Measurements from ENCODE around the gene ZNF665.
A peak's percentile ranks its signal among the peaks of the same experiment; 100 is the strongest.
"Not testable (repeated sequence)": the region's sequence is repeated elsewhere in the genome, so short reads cannot be mapped to it uniquely, and the experiment has no call there.

ZNF665 gene

DNA sequence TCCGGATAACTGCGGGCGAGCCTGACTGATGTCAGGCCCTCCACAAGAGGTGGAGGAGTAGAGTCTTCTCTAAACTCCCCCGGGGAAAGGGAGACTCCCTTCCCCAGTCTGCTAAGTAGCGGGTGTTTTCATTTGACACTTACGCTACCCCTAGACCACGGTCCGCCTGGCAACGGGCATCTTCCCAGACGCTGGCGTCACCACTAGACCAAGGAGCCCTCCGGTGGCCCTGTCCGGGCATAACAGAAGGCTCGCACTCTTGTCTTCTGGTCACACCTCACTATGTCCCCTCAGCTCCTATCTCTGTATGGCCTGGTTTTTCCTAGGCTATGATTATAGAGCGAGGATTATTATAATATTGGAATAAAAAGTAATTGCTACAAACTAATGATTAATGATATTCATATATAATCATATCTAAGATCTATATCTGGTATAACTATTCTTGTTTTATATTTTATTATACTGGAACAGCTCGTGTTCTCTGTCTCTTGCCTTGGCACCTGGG is 3.4 kb downstream of the ZNF665 start:
- not testable (repeated sequence) for H3K4me3 ChIP-seq (ENCODE audit: low read length in 2 of 2); H3K36me3 ChIP-seq (ENCODE audit: control insufficient read depth in 2 of 2, insufficient read depth in 2 of 2, low read length in 2 of 2); H3K27me3 ChIP-seq (ENCODE audit: control insufficient read depth in 1 of 2, insufficient read depth in 2 of 2, low read length in 2 of 2); H3K27ac ChIP-seq (ENCODE audit: low read length); H3K9me3 ChIP-seq (ENCODE audit: control insufficient read depth in 2 of 2, low read length in 2 of 2); H3K4me1 ChIP-seq (ENCODE audit: control insufficient read depth, insufficient read depth, low read length); H3K9ac ChIP-seq (ENCODE audit: low read length in 2 of 2)

DNA sequence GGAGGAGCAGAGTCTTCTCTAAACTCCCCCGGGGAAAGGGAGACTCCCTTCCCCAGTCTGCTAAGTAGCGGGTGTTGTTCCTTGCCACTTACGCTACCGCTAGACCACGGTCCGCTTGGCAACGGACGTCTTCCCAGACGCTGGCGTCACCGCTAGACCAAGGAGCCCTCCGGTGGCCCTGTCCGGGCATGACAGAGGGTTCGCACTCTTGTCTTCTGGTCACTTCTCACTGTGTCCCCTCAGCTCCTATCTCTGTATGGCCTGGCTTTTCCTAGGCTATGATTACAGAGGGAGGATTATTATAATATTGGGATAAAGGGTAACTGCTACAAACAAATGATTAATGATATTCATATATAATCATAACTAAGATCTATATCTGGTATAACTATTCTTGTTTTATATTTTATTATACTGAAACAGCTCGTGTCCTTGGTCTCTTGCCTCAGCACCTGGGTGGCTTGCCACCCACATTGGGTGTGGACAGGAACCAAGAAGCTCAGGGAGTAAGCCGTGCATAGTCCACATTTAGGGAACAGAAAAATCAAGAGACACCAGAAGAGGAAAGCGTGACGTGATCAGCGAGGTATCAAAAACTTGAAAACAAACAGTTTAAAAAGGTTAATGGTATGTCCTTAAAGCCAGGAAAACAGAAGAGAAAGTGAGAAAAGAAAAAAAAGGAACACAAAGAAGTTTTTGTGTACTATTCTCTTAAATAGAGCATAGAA is 7.8 kb downstream of the ZNF665 start:
- not testable (repeated sequence) for H3K27me3 ChIP-seq (ENCODE audit: control insufficient read depth in 1 of 2, insufficient read depth in 2 of 2, low read length in 2 of 2); H3K36me3 ChIP-seq (ENCODE audit: control insufficient read depth in 2 of 2, insufficient read depth in 2 of 2, low read length in 2 of 2); H3K27ac ChIP-seq (ENCODE audit: low read length); H3K4me3 ChIP-seq (ENCODE audit: low read length in 2 of 2); H3K9me3 ChIP-seq (ENCODE audit: control insufficient read depth in 2 of 2, low read length in 2 of 2); H3K4me1 ChIP-seq (ENCODE audit: control insufficient read depth, insufficient read depth, low read length); H3K9ac ChIP-seq (ENCODE audit: low read length in 2 of 2)

DNA sequence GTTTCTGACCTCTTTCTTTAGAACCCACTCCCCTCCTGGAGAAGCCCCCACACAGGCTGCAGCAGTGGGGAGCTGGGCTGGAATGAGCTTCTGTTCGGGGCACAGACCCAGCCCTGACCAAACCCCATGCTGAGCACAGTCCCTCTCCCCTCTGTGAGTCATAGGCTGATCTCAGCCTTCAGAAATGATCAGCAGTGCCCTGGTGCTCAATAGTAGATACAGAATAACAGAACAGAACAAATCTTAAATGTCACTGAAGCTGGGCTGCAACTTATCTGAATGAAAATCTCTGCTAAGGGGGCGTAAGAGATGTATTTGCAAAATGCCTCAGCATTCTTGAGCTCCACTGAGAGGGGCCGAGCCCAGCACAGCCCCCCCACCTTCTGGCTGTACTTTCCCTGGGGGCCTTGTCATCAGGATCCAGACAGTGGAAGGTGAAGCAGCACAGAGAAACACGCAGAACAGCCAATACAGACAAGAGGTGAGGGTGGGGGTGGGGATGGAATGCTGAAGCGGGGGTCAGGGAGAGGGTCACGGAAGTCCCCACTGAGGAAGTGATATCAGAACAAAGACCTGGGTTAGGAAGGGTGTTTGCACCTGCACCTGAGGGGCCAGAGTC is 9.9 kb downstream of the ZNF665 start:
- no peaks in the 10 kb centered on the region for H3K9me3 ChIP-seq (ENCODE audit: control insufficient read depth in 2 of 2, low read length in 2 of 2)
- H3K27me3 ChIP-seq (ENCODE audit: control insufficient read depth in 1 of 2, insufficient read depth in 2 of 2, low read length in 2 of 2), result no peaks in the 10 kb centered on the region
- no peaks in the 10 kb centered on the region for H3K4me1 ChIP-seq (ENCODE audit: control insufficient read depth, insufficient read depth, low read length)
- peaks cover 11 to 12% of the 10 kb centered on the region in 2 donors for H3K36me3 ChIP-seq (ENCODE audit: control insufficient read depth in 2 of 2, insufficient read depth in 2 of 2, low read length in 2 of 2)
- no peak overlapping the region for H3K4me3 ChIP-seq (ENCODE audit: low read length in 2 of 2)
- H3K27ac ChIP-seq (ENCODE audit: low read length), result no peak overlapping the region
- H3K9ac ChIP-seq (ENCODE audit: low read length in 2 of 2), result no peak overlapping the region

DNA sequence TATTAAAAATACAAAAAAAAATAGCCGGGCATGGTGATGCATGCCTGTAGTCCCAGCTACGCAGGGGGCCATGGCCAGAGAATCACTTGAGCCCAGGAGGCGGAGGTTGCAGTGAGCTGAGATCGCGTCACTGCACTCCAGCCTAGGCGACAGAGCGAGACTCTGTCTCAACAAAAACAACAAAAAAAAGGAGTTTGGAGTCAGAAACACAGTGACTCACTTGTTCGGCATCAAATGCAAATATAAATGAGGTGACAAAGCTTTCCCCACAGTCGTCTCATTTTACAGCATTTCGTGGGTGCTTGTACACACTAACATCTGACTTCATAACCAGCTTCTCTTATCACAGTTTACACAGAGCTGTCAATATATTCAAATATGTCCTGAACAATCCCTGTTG is 11.0 kb downstream of the ZNF665 start:
- peaks cover 11 to 14% of the 10 kb centered on the region in 2 donors for H3K36me3 ChIP-seq (ENCODE audit: control insufficient read depth in 2 of 2, insufficient read depth in 2 of 2, low read length in 2 of 2)
- no peaks in the 10 kb centered on the region for H3K4me1 ChIP-seq (ENCODE audit: control insufficient read depth, insufficient read depth, low read length)
- no peak overlapping the region for H3K4me3 ChIP-seq (ENCODE audit: low read length in 2 of 2)
- H3K9me3 ChIP-seq (ENCODE audit: control insufficient read depth in 2 of 2, low read length in 2 of 2), result no peaks in the 10 kb centered on the region
- no peak overlapping the region for H3K27ac ChIP-seq (ENCODE audit: low read length)
- H3K9ac ChIP-seq (ENCODE audit: low read length in 2 of 2), result no peak overlapping the region
- no peaks in the 10 kb centered on the region for H3K27me3 ChIP-seq (ENCODE audit: control insufficient read depth in 1 of 2, insufficient read depth in 2 of 2, low read length in 2 of 2)

DNA sequence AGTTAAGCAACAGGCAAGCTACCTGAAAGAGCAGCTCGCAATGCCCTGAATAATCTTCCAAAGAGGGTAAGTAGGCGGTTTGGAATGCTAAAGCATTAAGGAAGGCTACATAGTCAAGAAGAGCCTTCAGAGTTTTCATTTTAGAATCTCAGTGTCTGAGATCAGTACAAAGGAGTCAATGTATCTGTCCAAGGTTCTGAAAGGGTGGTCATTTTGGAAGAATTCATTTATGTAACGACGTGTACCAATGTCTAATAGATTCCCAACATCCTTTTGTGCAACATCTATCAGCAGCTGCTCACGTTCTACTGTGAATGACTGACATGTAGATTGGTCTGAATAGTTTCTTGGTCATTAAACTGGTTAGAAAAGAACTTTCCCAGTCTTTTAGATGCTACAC is 15.2 kb downstream of the ZNF665 start:
- peaks cover 11 to 15% of the 10 kb centered on the region in 2 donors for H3K36me3 ChIP-seq (ENCODE audit: control insufficient read depth in 2 of 2, insufficient read depth in 2 of 2, low read length in 2 of 2)

DNA sequence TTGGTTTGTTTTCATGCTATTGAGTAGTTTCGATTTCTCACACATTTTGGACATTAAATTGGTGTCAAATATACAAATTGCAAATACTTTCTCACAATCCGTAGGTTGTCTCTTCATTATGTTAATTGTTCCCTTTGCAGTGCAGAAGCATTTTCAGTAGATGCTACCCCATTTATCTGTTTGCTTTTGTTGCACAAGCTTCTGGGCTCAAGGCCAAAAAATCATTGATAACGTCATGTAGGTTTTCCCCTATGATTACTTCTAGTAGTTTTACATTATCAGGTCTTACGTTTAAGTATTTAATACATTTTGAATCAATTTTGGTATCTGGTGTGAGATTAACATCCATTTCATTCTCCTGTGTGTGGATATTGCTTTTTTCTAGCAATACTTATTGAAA is 20.3 kb downstream of the ZNF665 start:
- peaks cover 0 to 5% of the 10 kb centered on the region in 2 donors for H3K36me3 ChIP-seq (ENCODE audit: control insufficient read depth in 2 of 2, insufficient read depth in 2 of 2, low read length in 2 of 2)
- H3K27ac ChIP-seq (ENCODE audit: low read length), result no peak overlapping the region
- H3K27me3 ChIP-seq (ENCODE audit: control insufficient read depth in 1 of 2, insufficient read depth in 2 of 2, low read length in 2 of 2), result no peaks in the 10 kb centered on the region
- no peaks in the 10 kb centered on the region for H3K9me3 ChIP-seq (ENCODE audit: control insufficient read depth in 2 of 2, low read length in 2 of 2)
- H3K9ac ChIP-seq (ENCODE audit: low read length in 2 of 2), result no peak overlapping the region
- H3K4me1 ChIP-seq (ENCODE audit: control insufficient read depth, insufficient read depth, low read length), result no peaks in the 10 kb centered on the region
- no peak overlapping the region for H3K4me3 ChIP-seq (ENCODE audit: low read length in 2 of 2)

More for the DNA sequence above, 15.2 kb downstream of the ZNF665 start:
- Histone ChIP-seq H3K9ac (ENCODE audit: low read length in 2 of 2) (no peak overlapping the region), H3K27ac (ENCODE audit: low read length) (no peak overlapping the region), H3K27me3 (ENCODE audit: control insufficient read depth in 1 of 2, insufficient read depth in 2 of 2, low read length in 2 of 2) (no peaks in the 10 kb centered on the region), H3K4me3 (ENCODE audit: low read length in 2 of 2) (no peak overlapping the region), H3K4me1 (ENCODE audit: control insufficient read depth, insufficient read depth, low read length) (no peaks in the 10 kb centered on the region), H3K9me3 (ENCODE audit: control insufficient read depth in 2 of 2, low read length in 2 of 2) (no peaks in the 10 kb centered on the region)

DNA sequence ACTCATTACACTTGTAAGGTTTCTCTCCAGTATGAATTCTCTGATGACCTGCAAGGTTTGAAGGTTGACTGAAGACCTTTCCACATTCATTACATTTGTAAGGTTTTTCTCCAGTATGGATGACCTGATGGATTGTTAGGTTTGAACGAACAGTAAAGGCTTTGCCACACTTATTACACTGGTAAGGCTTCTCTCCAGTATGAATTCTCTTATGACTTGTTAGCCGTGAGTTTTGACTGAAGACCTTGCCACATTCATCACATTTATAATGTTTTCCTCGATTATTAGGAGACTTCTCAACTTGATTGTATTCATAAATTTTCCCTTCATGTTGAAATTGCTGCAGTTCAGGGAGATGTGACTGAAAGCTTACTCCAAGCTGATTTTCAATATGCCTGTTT is 27.5 kb downstream of the ZNF665 start:
- Histone ChIP-seq H3K9ac (ENCODE audit: low read length in 2 of 2) (no peak overlapping the region), H3K27ac (ENCODE audit: low read length) (no peak overlapping the region), H3K36me3 (ENCODE audit: control insufficient read depth in 2 of 2, insufficient read depth in 2 of 2, low read length in 2 of 2) (peaks cover 2 to 19% of the 10 kb centered on the region in 2 donors), H3K4me3 (ENCODE audit: low read length in 2 of 2) (peak overlapping the region in 1 of 2 donors; percentile 25), H3K4me1 (ENCODE audit: control insufficient read depth, insufficient read depth, low read length) (no peaks in the 10 kb centered on the region), H3K27me3 (ENCODE audit: control insufficient read depth in 1 of 2, insufficient read depth in 2 of 2, low read length in 2 of 2) (no peaks in the 10 kb centered on the region), H3K9me3 (ENCODE audit: control insufficient read depth in 2 of 2, low read length in 2 of 2) (peaks cover 3 to 19% of the 10 kb centered on the region in 2 donors)

DNA sequence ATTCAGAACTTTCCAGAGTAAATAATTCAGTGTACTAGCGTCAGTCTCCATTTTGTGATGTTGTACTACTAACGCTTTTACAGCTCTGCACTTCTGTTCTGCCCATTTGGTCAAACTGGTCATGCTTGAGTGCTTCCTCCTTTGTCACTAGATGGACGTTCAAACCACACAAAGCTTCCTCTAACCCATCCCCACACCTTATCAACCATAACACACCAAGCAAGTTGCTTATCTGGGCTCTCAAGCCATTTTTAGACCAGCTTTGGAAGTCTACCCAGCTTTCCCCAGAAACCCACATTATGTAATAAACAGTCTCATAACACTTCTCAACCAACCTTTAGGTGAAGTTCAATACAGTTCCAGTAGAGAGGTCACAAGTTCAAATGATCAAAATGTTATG is 32.0 kb downstream of the ZNF665 start:
- Histone ChIP-seq H3K4me3 (ENCODE audit: low read length in 2 of 2) (no peak overlapping the region), H3K9ac (ENCODE audit: low read length in 2 of 2) (no peak overlapping the region), H3K27me3 (ENCODE audit: control insufficient read depth in 1 of 2, insufficient read depth in 2 of 2, low read length in 2 of 2) (no peaks in the 10 kb centered on the region), H3K9me3 (ENCODE audit: control insufficient read depth in 2 of 2, low read length in 2 of 2) (peaks cover 3 to 15% of the 10 kb centered on the region in 2 donors), H3K27ac (ENCODE audit: low read length) (no peak overlapping the region), H3K4me1 (ENCODE audit: control insufficient read depth, insufficient read depth, low read length) (peaks cover 10% of the 10 kb centered on the region), H3K36me3 (ENCODE audit: control insufficient read depth in 2 of 2, insufficient read depth in 2 of 2, low read length in 2 of 2) (peaks cover 2 to 15% of the 10 kb centered on the region in 2 donors)

DNA sequence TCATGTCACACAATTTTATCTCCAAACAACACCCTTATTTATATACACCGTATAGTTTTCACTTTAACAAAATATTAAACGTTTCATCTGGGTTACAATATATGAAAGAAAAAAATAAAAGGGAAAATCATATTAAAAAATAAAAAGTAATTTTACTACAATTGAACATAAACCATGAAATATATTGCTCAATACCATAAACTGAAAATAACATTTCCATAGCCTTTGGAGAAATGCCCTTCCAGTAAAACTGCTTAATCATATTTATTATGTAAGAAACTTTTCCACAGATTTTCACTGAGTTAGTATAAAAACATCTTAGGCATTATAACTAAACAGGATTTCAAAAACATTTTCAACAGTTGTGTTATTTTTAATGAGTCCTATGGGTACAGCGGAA is 32.8 kb downstream of the ZNF665 start:
- peaks cover under 1 to 7% of the 10 kb centered on the region in 2 donors for H3K36me3 ChIP-seq (ENCODE audit: control insufficient read depth in 2 of 2, insufficient read depth in 2 of 2, low read length in 2 of 2)
- no peak overlapping the region for H3K4me3 ChIP-seq (ENCODE audit: low read length in 2 of 2)
- no peak overlapping the region for H3K9ac ChIP-seq (ENCODE audit: low read length in 2 of 2)
- H3K9me3 ChIP-seq (ENCODE audit: control insufficient read depth in 2 of 2, low read length in 2 of 2), result peaks cover 3 to 7% of the 10 kb centered on the region in 2 donors
- H3K27ac ChIP-seq (ENCODE audit: low read length), result no peak overlapping the region
- H3K27me3 ChIP-seq (ENCODE audit: control insufficient read depth in 1 of 2, insufficient read depth in 2 of 2, low read length in 2 of 2), result no peaks in the 10 kb centered on the region
- H3K4me1 ChIP-seq (ENCODE audit: control insufficient read depth, insufficient read depth, low read length), result peaks cover 10% of the 10 kb centered on the region

DNA sequence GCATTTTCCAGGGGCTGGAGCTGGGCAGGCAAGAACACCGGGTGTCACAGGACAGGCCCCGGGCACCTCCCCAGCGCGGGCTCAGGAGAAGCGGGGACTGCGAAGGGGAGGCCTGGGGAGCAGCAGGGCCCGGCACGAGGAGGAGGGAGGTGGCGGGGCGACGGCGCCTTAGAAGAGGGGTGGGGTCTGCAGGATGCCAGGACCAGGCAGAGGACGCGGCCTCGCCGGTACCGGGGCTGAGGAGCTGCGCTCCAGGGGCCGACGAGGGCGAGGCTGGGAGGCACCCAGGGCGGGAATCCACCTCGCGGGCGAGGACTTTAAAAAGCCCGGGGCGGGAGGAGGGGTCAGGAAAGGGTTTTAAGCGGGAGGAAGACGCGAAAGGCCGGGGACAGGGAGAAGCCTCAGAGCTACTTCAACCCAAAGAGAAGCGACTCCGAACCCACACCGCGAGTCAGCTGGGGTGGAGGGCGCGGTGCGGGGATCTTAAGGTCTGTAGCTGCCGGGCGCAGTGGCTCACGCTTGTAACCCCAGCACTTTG is 35.0 kb downstream of the ZNF665 start:
- Histone ChIP-seq H3K4me1 (ENCODE audit: control insufficient read depth, insufficient read depth, low read length) (peaks cover 10% of the 10 kb centered on the region), H3K9ac (ENCODE audit: low read length in 2 of 2) (peak overlapping the region; percentile 68 to 71), H3K27me3 (ENCODE audit: control insufficient read depth in 1 of 2, insufficient read depth in 2 of 2, low read length in 2 of 2) (no peaks in the 10 kb centered on the region), H3K9me3 (ENCODE audit: control insufficient read depth in 2 of 2, low read length in 2 of 2) (no peaks in the 10 kb centered on the region), H3K36me3 (ENCODE audit: control insufficient read depth in 2 of 2, insufficient read depth in 2 of 2, low read length in 2 of 2) (peaks cover 6 to 8% of the 10 kb centered on the region in 2 donors), H3K27ac (ENCODE audit: low read length) (peak overlapping the region; percentile 46), H3K4me3 (ENCODE audit: low read length in 2 of 2) (peak overlapping the region; percentile 59 to 78)

DNA sequence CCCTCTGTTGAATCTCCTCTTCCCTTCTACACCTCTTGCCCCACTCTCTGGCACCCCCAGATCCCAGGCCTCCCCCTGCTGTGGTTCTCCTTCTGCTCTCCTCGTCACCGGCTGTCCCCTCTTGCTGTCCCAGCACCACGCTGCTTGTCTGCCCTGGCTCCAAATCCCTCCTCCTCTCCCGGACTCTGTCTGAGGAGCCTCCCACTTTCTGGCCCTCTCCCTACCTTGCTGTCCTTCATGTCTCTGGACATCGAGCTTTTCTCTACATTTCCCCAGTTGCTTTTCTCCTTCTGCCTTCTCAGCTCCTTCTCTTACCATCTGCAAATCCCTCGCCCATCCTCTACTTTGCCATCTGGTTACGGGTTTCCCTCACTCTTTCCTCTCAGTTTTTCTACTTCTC is 35.5 kb downstream of the ZNF665 start:
- Histone ChIP-seq H3K36me3 (ENCODE audit: control insufficient read depth in 2 of 2, insufficient read depth in 2 of 2, low read length in 2 of 2) (peaks cover 8% of the 10 kb centered on the region in 2 donors), H3K27me3 (ENCODE audit: control insufficient read depth in 1 of 2, insufficient read depth in 2 of 2, low read length in 2 of 2) (no peaks in the 10 kb centered on the region), H3K4me1 (ENCODE audit: control insufficient read depth, insufficient read depth, low read length) (peaks cover 10% of the 10 kb centered on the region), H3K9me3 (ENCODE audit: control insufficient read depth in 2 of 2, low read length in 2 of 2) (no peaks in the 10 kb centered on the region), H3K27ac (ENCODE audit: low read length) (peak overlapping the region; percentile 46), H3K4me3 (ENCODE audit: low read length in 2 of 2) (peak overlapping the region; percentile 59 to 78), H3K9ac (ENCODE audit: low read length in 2 of 2) (peak overlapping the region; percentile 68 to 71)
